SK-N-SH treated with all-trans-retinoic acid at 6 μM for 48 hours (cell line): Measurements from ENCODE around the gene BHMT2.

Source experiments
- ARNTL ChIP-seq: fragments of 450-650 bp; formaldehyde crosslinking; IDR thresholded peaks from 2 replicates; pipeline ENCODE4 v1.5.0; 2020; ENCODE audit warnings: low read depth, mild to moderate bottlenecking, moderate library complexity, borderline replicate concordance
- ESRRG ChIP-seq: fragments of 250-450 bp; sonication (Bioruptor Pico); IDR thresholded peaks from 2 replicates; pipeline ENCODE4 v1.6.1; 2021; ENCODE audit warnings: mild to moderate bottlenecking
- GLIS3 ChIP-seq: fragments of 250-450 bp; sonication (Bioruptor Pico); IDR thresholded peaks from 2 replicates; pipeline ENCODE4 v1.5.0; 2020; ENCODE audit warnings: mild to moderate bottlenecking, moderate library complexity
- OSR1 ChIP-seq: fragments of 250-450 bp; sonication (Bioruptor Pico); IDR thresholded peaks from 2 replicates; pipeline ENCODE4 v1.8.0; 2022; ENCODE audit warnings: moderate library complexity, mild to moderate bottlenecking, inconsistent platforms
- PPARA ChIP-seq: fragments of 250-450 bp; sonication (Bioruptor Pico); IDR thresholded peaks from 2 replicates; pipeline ENCODE4 v1.5.0; 2020; ENCODE audit warnings: mild to moderate bottlenecking, borderline replicate concordance
- ZC3H10 ChIP-seq: fragments of 250-450 bp; sonication (Bioruptor Pico); IDR thresholded peaks from 2 replicates; pipeline ENCODE4 v1.5.1; 2021; ENCODE audit warnings: mild to moderate bottlenecking, moderate library complexity

GRCh38 chr5:79133657-79134451 lies 64.3 kb downstream of the BHMT2 start:
- TF ChIP-seq GLIS3 (CRISPR knock-in tag) (no peak), PPARA (no peak), ARNTL (no peak), ESRRG (no peak), OSR1 (no peak), ZC3H10 (CRISPR knock-in tag) (no peak)
